SJSA1 (cell line): ENCODE data around the gene ZSCAN5C. TPM values are rescaled to one million over a fixed set of nuclear protein-coding genes. Genes with fewer than 3 reads are reported as not detected.
"Not testable (repeated sequence)": the region's sequence is repeated elsewhere in the genome, so short reads cannot be mapped to it uniquely, and the experiment has no call there.

Experiments
- DNase-seq, 2 experiments: peaks; one replicate each; pipeline ENCODE4 v3.0.0-alpha.2; 2015 to 2020; ENCODE audit warnings: low spot score in 2 of 2, low read depth in 1 of 2
- H3K27ac ChIP-seq: fragments of 250-450 bp; sonication (Bioruptor Pico); 2 replicates; pipeline ENCODE4 v1.5.1; 2020; ENCODE audit warnings: mild to moderate bottlenecking, moderate library complexity
- H3K27me3 ChIP-seq: fragments of 250-450 bp; sonication (Bioruptor Pico); replicated peaks from 2 replicates; pipeline ENCODE4 v1.5.1; 2020; ENCODE audit warnings: mild to moderate bottlenecking, moderate library complexity
- H3K36me3 ChIP-seq: fragments of 250-450 bp; sonication (Bioruptor Pico); 2 replicates; pipeline ENCODE4 v1.5.1; 2020; ENCODE audit warnings: mild to moderate bottlenecking
- H3K4me1 ChIP-seq: fragments of 250-450 bp; sonication (Bioruptor Pico); replicated peaks from 2 replicates; pipeline ENCODE4 v1.6.1; 2021; ENCODE audit warnings: mild to moderate bottlenecking
- H3K4me3 ChIP-seq: fragments of 250-450 bp; sonication (Bioruptor Pico); 2 replicates; pipeline ENCODE4 v1.5.1; 2020; ENCODE audit warnings: mild to moderate bottlenecking
- H3K9me3 ChIP-seq: fragments of 250-450 bp; sonication (Bioruptor Pico); replicated peaks from 2 replicates; pipeline ENCODE4 v1.5.1; 2020; ENCODE audit warnings: mild to moderate bottlenecking
- total RNA-seq: library from RNA; depleted of rRNA; stranded (reverse); fragments of >200 nt; shearing (Covaris generic); gene quantifications from 2 replicates; pipeline ENCODE4 v1.2.3, GENCODE V29; 2014

ZSCAN5C gene
- total RNA-seq, 1 experiment from 2014 or later, result not detected

- not testable (repeated sequence) for H3K27me3 ChIP-seq, H3K36me3 ChIP-seq, H3K9me3 ChIP-seq, H3K4me1 ChIP-seq, H3K27ac ChIP-seq, H3K4me3 ChIP-seq, DNase-seq
Measured at GRCh38 chr19:56210036-56210435, 8.0 kb downstream of the ZSCAN5C start.

DNA sequence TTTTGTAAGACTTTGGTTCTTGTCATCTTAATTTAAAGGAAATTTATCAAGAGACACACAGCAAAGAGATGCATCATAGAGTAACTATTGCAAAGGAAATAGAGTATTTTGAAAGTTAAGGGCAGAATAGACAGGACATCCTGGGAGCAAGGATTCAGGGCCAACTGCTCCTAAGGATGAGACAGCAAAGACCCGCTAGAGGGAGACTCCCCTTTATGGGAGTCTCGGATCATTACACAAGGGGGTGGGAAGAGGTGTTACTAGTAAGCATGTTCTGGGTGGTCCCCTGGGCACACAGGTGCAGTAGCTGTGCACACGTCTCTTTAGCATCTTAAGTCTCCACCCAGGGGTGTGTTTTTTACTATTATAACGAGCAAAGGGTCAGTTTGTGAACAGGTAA, 9.6 kb downstream of the ZSCAN5C start:
- no peak for DNase-seq
- no peaks in the 10 kb centered on the region for H3K4me1 ChIP-seq

DNA sequence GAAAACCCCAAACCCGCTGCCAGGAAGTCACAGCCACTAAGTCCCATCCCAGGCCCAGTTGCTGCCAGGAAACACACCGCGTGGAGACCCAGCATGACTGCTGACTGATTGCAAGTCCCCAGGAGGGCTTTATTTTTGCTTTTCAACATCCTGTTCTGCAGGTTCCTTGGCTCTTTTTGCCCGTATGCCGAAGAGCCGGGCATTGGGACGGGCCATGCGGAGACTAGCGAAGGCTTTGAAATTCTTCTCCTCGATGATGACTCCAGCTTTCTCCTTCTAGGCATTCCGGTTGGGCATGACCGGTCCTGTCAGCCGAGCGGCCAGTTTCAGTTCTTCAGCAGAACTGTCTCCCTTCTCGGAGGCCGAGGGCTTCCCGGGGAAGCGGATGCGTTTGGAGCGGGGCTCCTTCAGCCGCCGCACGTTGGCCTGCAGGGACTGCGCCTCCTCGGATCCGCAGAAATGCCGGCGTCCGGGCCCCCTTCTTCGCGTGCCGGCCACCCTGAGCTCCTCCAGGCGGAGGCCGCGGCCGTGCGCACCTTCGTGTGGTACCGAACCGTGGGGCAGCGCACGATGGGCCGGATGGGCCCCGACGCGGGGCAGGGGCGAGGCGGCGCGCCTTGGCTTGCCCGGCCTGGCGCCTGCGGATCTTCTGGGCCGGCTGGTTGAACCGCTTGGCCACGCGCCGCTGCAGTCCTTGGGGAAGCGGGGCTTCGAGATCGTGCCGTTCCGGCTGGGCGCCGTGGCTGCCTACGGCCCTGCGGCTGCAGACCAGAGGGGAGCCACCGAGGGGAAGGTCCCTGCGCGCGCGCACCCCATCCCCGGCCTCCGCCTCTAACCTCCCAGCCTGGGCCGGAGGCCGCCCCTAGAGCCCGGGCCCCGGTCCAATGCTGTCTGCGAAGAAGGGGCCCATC, 15.2 kb downstream of the ZSCAN5C start:
- Histone ChIP-seq H3K27ac (no peak overlapping the region), H3K36me3 (no peaks in the 10 kb centered on the region), H3K27me3 (no peaks in the 10 kb centered on the region), H3K9me3 (peaks cover 6% of the 10 kb centered on the region; the same call in 1 of the 2 replicates), H3K4me1 (no peaks in the 10 kb centered on the region), H3K4me3 (no peak overlapping the region)
- no peak for DNase-seq

More for the DNA sequence above, 9.6 kb downstream of the ZSCAN5C start:
- Histone ChIP-seq H3K27me3 (no peaks in the 10 kb centered on the region), H3K4me3 (no peak overlapping the region), H3K9me3 (no peaks in the 10 kb centered on the region), H3K36me3 (no peaks in the 10 kb centered on the region), H3K27ac (no peak overlapping the region)

DNA sequence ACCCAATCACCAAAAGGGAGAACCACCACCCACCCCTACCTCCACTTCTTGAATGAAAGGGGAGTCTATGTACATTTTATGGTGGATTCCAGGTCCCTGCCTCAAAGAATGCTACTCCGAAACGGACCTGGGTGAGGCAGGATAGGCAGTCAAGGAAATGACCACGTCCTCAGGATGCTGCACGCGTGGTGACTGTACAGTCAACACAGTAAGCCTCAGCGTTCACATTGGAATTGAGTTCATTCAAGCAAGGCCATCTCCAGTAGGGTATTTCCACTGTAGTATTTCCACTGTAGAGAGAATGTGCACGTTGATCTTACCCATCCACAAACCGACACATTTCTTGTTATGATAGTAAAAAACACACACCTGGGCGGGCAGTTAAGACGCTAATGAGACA, 16.9 kb downstream of the ZSCAN5C start:
- no peak for DNase-seq
- Histone ChIP-seq H3K9me3 (peaks cover 6% of the 10 kb centered on the region; the same call in 1 of the 2 replicates), H3K27me3 (no peaks in the 10 kb centered on the region), H3K4me3 (no peak overlapping the region), H3K4me1 (no peaks in the 10 kb centered on the region), H3K27ac (no peak overlapping the region), H3K36me3 (no peaks in the 10 kb centered on the region)

GRCh38 chr19:56221442-56221841, 19.4 kb downstream of the ZSCAN5C start:
- H3K4me1 ChIP-seq, H3K4me3 ChIP-seq, H3K36me3 ChIP-seq, DNase-seq, H3K27ac ChIP-seq, H3K9me3 ChIP-seq, H3K27me3 ChIP-seq: not testable (repeated sequence)

DNA sequence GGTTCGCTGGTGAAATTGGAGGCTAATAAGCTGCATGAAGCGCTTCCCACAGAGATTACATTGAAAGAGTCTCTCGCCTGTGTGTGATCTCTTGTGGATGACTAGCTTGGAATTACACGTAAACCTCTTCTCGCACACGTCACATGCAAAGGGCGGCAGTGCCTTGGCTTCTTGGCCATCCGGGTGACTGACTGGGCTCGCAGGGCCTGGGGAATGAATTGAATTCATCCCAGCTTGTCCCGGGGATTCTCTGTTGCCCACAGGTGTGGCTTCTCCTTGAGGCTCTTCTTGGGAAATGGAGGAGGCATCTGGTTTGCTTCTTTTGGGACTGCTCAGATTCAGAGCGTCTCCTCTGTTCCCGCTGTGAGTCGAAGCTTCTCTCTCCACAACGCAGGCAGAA, 19.8 kb downstream of the ZSCAN5C start:
- H3K27ac ChIP-seq, result no peak overlapping the region
- no peak for DNase-seq
- H3K9me3 ChIP-seq, result peaks cover 6% of the 10 kb centered on the region; the same call in 1 of the 2 replicates
- no peaks in the 10 kb centered on the region for H3K27me3 ChIP-seq
- no peaks in the 10 kb centered on the region for H3K4me1 ChIP-seq
- no peak overlapping the region for H3K4me3 ChIP-seq
- H3K36me3 ChIP-seq, result no peaks in the 10 kb centered on the region

GRCh38 chr19:56222901-56223300, 20.8 kb downstream of the ZSCAN5C start:
- Histone ChIP-seq H3K4me3 (no peak overlapping the region), H3K4me1 (no peaks in the 10 kb centered on the region), H3K36me3 (no peaks in the 10 kb centered on the region), H3K27me3 (no peaks in the 10 kb centered on the region), H3K9me3 (peaks cover 2% of the 10 kb centered on the region; the same call in 1 of the 2 replicates), H3K27ac (no peak overlapping the region)
- DNase-seq, result no peak

- no peak overlapping the region for H3K4me3 ChIP-seq
- no peak for DNase-seq
- H3K27ac ChIP-seq, result no peak overlapping the region
- H3K9me3 ChIP-seq, result peaks cover 2% of the 10 kb centered on the region; the same call in 1 of the 2 replicates
- H3K4me1 ChIP-seq, result no peaks in the 10 kb centered on the region
- no peaks in the 10 kb centered on the region for H3K27me3 ChIP-seq
- H3K36me3 ChIP-seq, result no peaks in the 10 kb centered on the region
Measured at GRCh38 chr19:56223481-56223880, 21.4 kb downstream of the ZSCAN5C start.

- no peak for DNase-seq
- no peaks in the 10 kb centered on the region for H3K4me1 ChIP-seq
- no peaks in the 10 kb centered on the region for H3K36me3 ChIP-seq
- no peak overlapping the region for H3K4me3 ChIP-seq
- H3K27me3 ChIP-seq, result no peaks in the 10 kb centered on the region
- H3K27ac ChIP-seq, result no peak overlapping the region
- peaks cover 5% of the 10 kb centered on the region; the same call in 1 of the 2 replicates for H3K9me3 ChIP-seq
Measured at GRCh38 chr19:56245121-56245740, 43.2 kb downstream of the ZSCAN5C start.

GRCh38 chr19:56245764-56246163, 43.7 kb downstream of the ZSCAN5C start:
- H3K36me3 ChIP-seq, H3K4me3 ChIP-seq, H3K27me3 ChIP-seq, H3K9me3 ChIP-seq, DNase-seq, H3K4me1 ChIP-seq, H3K27ac ChIP-seq: not testable (repeated sequence)

GRCh38 chr19:56248736-56249338, 46.8 kb downstream of the ZSCAN5C start:
- not testable (repeated sequence) for H3K36me3 ChIP-seq, DNase-seq, H3K4me3 ChIP-seq, H3K27me3 ChIP-seq, H3K9me3 ChIP-seq, H3K27ac ChIP-seq, H3K4me1 ChIP-seq

- H3K4me3 ChIP-seq, result no peak overlapping the region
- H3K27ac ChIP-seq, result no peak overlapping the region
- DNase-seq, result peak; percentile 8 to 55
- no peaks in the 10 kb centered on the region for H3K27me3 ChIP-seq
- no peaks in the 10 kb centered on the region for H3K4me1 ChIP-seq
- H3K9me3 ChIP-seq, result peaks cover 5% of the 10 kb centered on the region; the same call in 1 of the 2 replicates
- H3K36me3 ChIP-seq, result no peaks in the 10 kb centered on the region
Measured at GRCh38 chr19:56252699-56253422, 50.8 kb downstream of the ZSCAN5C start.

DNA sequence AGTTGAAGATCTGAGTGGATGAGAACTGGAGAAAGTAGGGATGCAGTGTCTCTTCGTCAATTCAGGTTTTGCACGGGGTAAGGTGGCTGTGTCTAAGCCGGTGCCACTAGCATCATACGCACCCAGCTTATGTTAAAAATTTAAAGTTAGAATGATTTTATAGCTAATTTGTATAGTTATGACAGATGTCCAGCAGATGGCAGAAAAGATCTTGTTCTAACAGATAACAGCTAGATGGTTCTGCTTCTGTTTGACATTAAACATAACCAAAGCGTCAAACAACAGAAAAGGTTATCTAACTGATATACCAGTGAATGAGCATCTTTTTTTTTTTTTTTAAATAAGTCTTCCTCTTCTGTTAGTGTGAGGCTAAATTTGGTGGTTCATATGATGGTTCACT, 51.7 kb downstream of the ZSCAN5C start:
- Histone ChIP-seq H3K27ac (no peak overlapping the region), H3K9me3 (peaks cover 5% of the 10 kb centered on the region; the same call in 1 of the 2 replicates), H3K4me3 (no peak overlapping the region), H3K27me3 (no peaks in the 10 kb centered on the region), H3K36me3 (no peaks in the 10 kb centered on the region), H3K4me1 (no peaks in the 10 kb centered on the region)
- DNase-seq, result peak in 1 of 2 experiments; percentile 10
